PFSK-1 (cell line): Measurements from ENCODE around the gene IGSF3.

Experiments
- FOXP2 ChIP-seq: optimal IDR thresholded peaks from 2 replicates; pipeline ENCODE3; 2011; ENCODE audit warnings: borderline replicate concordance, control low read depth, inconsistent platforms; ENCODE audit not compliant: insufficient read depth; ENCODE audit errors: extremely low read length, extremely low read depth
- POLR2AphosphoS5 ChIP-seq: IDR thresholded peaks from 2 replicates; pipeline ENCODE4 v1.6.1; 2012; ENCODE audit warnings: low read depth, mild to moderate bottlenecking, control low read depth, low read length, moderate library complexity
- REST ChIP-seq, 2 experiments: IDR thresholded peaks; 2 replicates each; pipeline versions ENCODE4 v1.6.1 to v1.8.0; 2011 to 2012; ENCODE audit warnings: low read depth in 2 of 2, low read length in 2 of 2, control low read depth in 1 of 2, inconsistent platforms in 1 of 2, mild to moderate bottlenecking in 1 of 2, moderate library complexity in 1 of 2; ENCODE audit not compliant: insufficient read depth in 1 of 2
- SIN3A ChIP-seq: IDR thresholded peaks from 2 replicates; pipeline ENCODE4 v1.6.1; 2012; ENCODE audit warnings: mild to moderate bottlenecking, low read length, moderate library complexity, borderline replicate concordance; ENCODE audit not compliant: insufficient read depth
- TAF1 ChIP-seq: IDR thresholded peaks from 2 replicates; pipeline ENCODE4 v1.6.1; 2012; ENCODE audit warnings: low read length, control low read depth, borderline replicate concordance; ENCODE audit not compliant: insufficient read depth

- TF ChIP-seq SIN3A: no peak
- no peak for TF ChIP-seq REST (IDR thresholded peaks at IDR 0.05; ENCODE audit: insufficient read depth in 1 of 2, low read depth in 2 of 2, low read length in 2 of 2)
- TF ChIP-seq TAF1: no peak
- TF ChIP-seq POLR2AphosphoS5: no peak
- no peak for TF ChIP-seq FOXP2
These were observed 39.3 kb upstream of the IGSF3 start for GRCh38 chr1:116706841-116707240.
